H9 (cell line): ENCODE results near the gene TSHB. TPM values are rescaled to one million over a fixed set of nuclear protein-coding genes. Genes with fewer than 3 reads are reported as not detected.

Experiments
- DNase-seq: peaks from one replicate; pipeline ENCODE4 v3.0.0-alpha.2; 2017
- H2AFZ ChIP-seq: one replicate; pipeline ENCODE4 v1.6.1; 2013; ENCODE audit warnings: mild to moderate bottlenecking, low read length, control low read depth, moderate library complexity
- H2AK5ac ChIP-seq: 2 replicates; pipeline ENCODE4 v1.6.1; 2013; ENCODE audit warnings: low read length, control low read depth, mixed read lengths; ENCODE audit not compliant: insufficient read length
- H2BK120ac ChIP-seq: one replicate; pipeline ENCODE4 v1.6.1; 2013; ENCODE audit warnings: low read depth, mild to moderate bottlenecking, low read length, control low read depth, inconsistent platforms; ENCODE audit not compliant: poor library complexity, severe bottlenecking
- H2BK12ac ChIP-seq: 2 replicates; pipeline ENCODE4 v1.6.1; 2013; ENCODE audit warnings: low read length, control low read depth, mixed read lengths, low read depth; ENCODE audit not compliant: insufficient read length
- H2BK15ac ChIP-seq: 2 replicates; pipeline ENCODE4 v1.6.1; 2013; ENCODE audit warnings: low read depth, low read length, control low read depth
- H2BK20ac ChIP-seq: one replicate; pipeline ENCODE4 v1.6.1; 2013; ENCODE audit warnings: low read depth, mild to moderate bottlenecking, low read length, control low read depth, inconsistent platforms; ENCODE audit not compliant: poor library complexity, severe bottlenecking
- H2BK5ac ChIP-seq: 2 replicates; pipeline ENCODE4 v1.6.1; 2013; ENCODE audit warnings: low read length, control low read depth, mixed read lengths; ENCODE audit not compliant: insufficient read length
- H3K14ac ChIP-seq: 2 replicates; pipeline ENCODE4 v1.6.1; 2013; ENCODE audit warnings: low read length, control low read depth; ENCODE audit not compliant: insufficient read depth
- H3K18ac ChIP-seq: 2 replicates; pipeline ENCODE4 v1.6.1; 2013; ENCODE audit warnings: low read depth, mild to moderate bottlenecking, mixed read lengths, low read length, control low read depth; ENCODE audit not compliant: insufficient read length
- H3K23ac ChIP-seq: 2 replicates; pipeline ENCODE4 v1.6.1; 2013; ENCODE audit warnings: low read length, control low read depth, mixed read lengths, low read depth; ENCODE audit not compliant: insufficient read length
- H3K23me2 ChIP-seq: 2 replicates; pipeline ENCODE4 v1.6.1; 2013; ENCODE audit warnings: low read depth, mild to moderate bottlenecking, mixed read lengths, low read length, control low read depth; ENCODE audit not compliant: insufficient read length, poor library complexity, severe bottlenecking
- H3K27ac ChIP-seq: 2 replicates; pipeline ENCODE4 v1.5.1; 2013; ENCODE audit warnings: low read length, control low read depth, mixed read lengths, low read depth; ENCODE audit not compliant: insufficient read length
- H3K27me3 ChIP-seq: 2 replicates; pipeline ENCODE4 v1.6.1; 2013; ENCODE audit warnings: low read length, control low read depth, inconsistent platforms; ENCODE audit not compliant: insufficient read depth
- H3K4ac ChIP-seq: 2 replicates; pipeline ENCODE4 v1.6.1; 2013; ENCODE audit warnings: low read depth, mild to moderate bottlenecking, control low read depth, inconsistent platforms, low read length, moderate library complexity
- H3K4me1 ChIP-seq: 2 replicates; pipeline ENCODE4 v1.6.1; 2013; ENCODE audit warnings: low read length, control low read depth, inconsistent platforms; ENCODE audit not compliant: insufficient read depth
- H3K4me2 ChIP-seq: 2 replicates; pipeline ENCODE4 v1.6.1; 2013; ENCODE audit warnings: low read length, control low read depth, mixed read lengths; ENCODE audit not compliant: insufficient read length, insufficient read depth
- H3K56ac ChIP-seq: 2 replicates; pipeline ENCODE4 v1.6.1; 2013; ENCODE audit warnings: low read depth, mild to moderate bottlenecking, mixed read lengths, low read length, control low read depth; ENCODE audit not compliant: insufficient read length
- H3K79me1 ChIP-seq: 2 replicates; pipeline ENCODE4 v1.6.1; 2013; ENCODE audit warnings: low read depth, mild to moderate bottlenecking, moderate library complexity, low read length, control low read depth, inconsistent platforms; ENCODE audit not compliant: insufficient read depth, poor library complexity, severe bottlenecking
- H3K79me2 ChIP-seq: 2 replicates; pipeline ENCODE4 v1.6.1; 2013; ENCODE audit warnings: low read length, control low read depth, inconsistent platforms; ENCODE audit not compliant: insufficient read depth
- H3K9ac ChIP-seq: 2 replicates; pipeline ENCODE4 v1.6.1; 2013; ENCODE audit warnings: low read length, control low read depth, mixed read lengths; ENCODE audit not compliant: insufficient read length; ENCODE audit errors: extremely low read depth
- H3K9me3 ChIP-seq: one replicate; pipeline ENCODE4 v1.6.1; 2013; ENCODE audit warnings: low read depth, low read length, inconsistent platforms; ENCODE audit not compliant: control insufficient read depth
- H3T11ph ChIP-seq: one replicate; pipeline ENCODE4 v1.6.1; 2013; ENCODE audit warnings: mild to moderate bottlenecking, low read length, control low read depth, inconsistent platforms
- H4K20me1 ChIP-seq: one replicate; pipeline ENCODE4 v1.6.1; 2013; ENCODE audit not compliant: control insufficient read depth, insufficient read length, insufficient read depth
- H4K5ac ChIP-seq: 2 replicates; pipeline ENCODE4 v1.6.1; 2013; ENCODE audit warnings: low read depth, mild to moderate bottlenecking, mixed read lengths, low read length, control low read depth; ENCODE audit not compliant: insufficient read length
- H4K8ac ChIP-seq: replicated peaks from 2 replicates; pipeline ENCODE4 v1.6.1; 2013; ENCODE audit warnings: low read length, control low read depth, mixed read lengths, low read depth; ENCODE audit not compliant: insufficient read length
- H4K91ac ChIP-seq: 2 replicates; pipeline ENCODE4 v1.6.1; 2013; ENCODE audit warnings: low read depth, mild to moderate bottlenecking, moderate library complexity, mixed read lengths, low read length, control low read depth; ENCODE audit not compliant: insufficient read length
- H3K27ac Mint-ChIP-seq, 3 experiments: 2 replicates in 2 of 3; 3 replicates in 1 of 3; pipeline ENCODE4 v1.8.0; 2020 to 2021; ENCODE audit warnings: mixed read lengths in 3 of 3, mild to moderate bottlenecking in 1 of 3, moderate library complexity in 1 of 3
- H3K27me3 Mint-ChIP-seq: 2 replicates; pipeline ENCODE4 v1.8.0; 2021; ENCODE audit warnings: low read depth, mild to moderate bottlenecking, moderate library complexity, mixed read lengths
- H3K36me3 Mint-ChIP-seq, 3 experiments: 2 replicates in 2 of 3; 3 replicates in 1 of 3; pipeline ENCODE4 v1.8.0; 2020 to 2021; ENCODE audit warnings: low read depth in 3 of 3, mixed read lengths in 3 of 3; ENCODE audit not compliant: insufficient read depth in 1 of 3
- H3K4me1 Mint-ChIP-seq, 2 experiments: 2 replicates each; pipeline ENCODE4 v1.8.0; 2020; ENCODE audit warnings: mixed read lengths in 2 of 2
- H3K4me3 Mint-ChIP-seq, 2 experiments: 2 replicates in 1 of 2; 3 replicates in 1 of 2; pipeline ENCODE4 v1.8.0; 2020 to 2021; ENCODE audit warnings: mild to moderate bottlenecking in 2 of 2, mixed read lengths in 2 of 2, moderate library complexity in 1 of 2
- H3K9me3 Mint-ChIP-seq, 2 experiments: 2 replicates in 1 of 2; 3 replicates in 1 of 2; pipeline ENCODE4 v1.8.0; 2020; ENCODE audit warnings: mild to moderate bottlenecking in 2 of 2, mixed read lengths in 2 of 2, moderate library complexity in 1 of 2
- CTCF ChIP-seq: fragments of 200-600 bp; sonication (generic); conservative IDR thresholded peaks from 3 replicates; pipeline ENCODE4 v1.8.0; 2021; ENCODE audit warnings: antibody characterized with exemption, mild to moderate bottlenecking
- WGBS: extraction: QIAGEN DNeasy Blood & Tissue Kit; methylation state at CpG from one replicate; pipeline ENCODE4 v1.1.7; 2013; ENCODE audit warnings: missing lambda C conversion rate, low lambda C conversion rate, mixed read lengths; ENCODE audit not compliant: insufficient read length; ENCODE audit errors: extremely low coverage; 5-methylcytosine and 5-hydroxymethylcytosine counted together
- total RNA-seq: library from RNA; stranded (reverse); gene quantifications from 2 replicates; pipeline ENCODE4 v1.2.1, GENCODE V29; 2021

The TSHB gene
- total RNA-seq, 1 experiment from 2014 or later: not detected

GRCh38 chr1:115056395-115056798 is 26.8 kb downstream of the TSHB start:
- Histone ChIP-seq H3K23ac (no peak overlapping the region), H3K79me2 (no peaks in the 10 kb centered on the region), H2BK12ac (peak overlapping the region; percentile 59), H3K9me3 (no peaks in the 10 kb centered on the region), H4K8ac (no peak overlapping the region), H3K27me3 (no peaks in the 10 kb centered on the region), H2BK120ac (peak overlapping the region; percentile 44), H3K4ac (no peak overlapping the region), H3K18ac (peak overlapping the region; percentile 78), H2AK5ac (no peak overlapping the region), H3K4me1 (peaks cover 6% of the 10 kb centered on the region), H4K91ac (no peak overlapping the region), H3K4me2 (peak overlapping the region; percentile 35), H3K14ac (peak overlapping the region; percentile 57; the same call in 1 of the 2 replicates), H3K79me1 (no peaks in the 10 kb centered on the region), H2BK15ac (no peak overlapping the region), H2AFZ (no peak overlapping the region), H3K56ac (no peak overlapping the region), H2BK20ac (no peak overlapping the region), H2BK5ac (no peak overlapping the region), H3K23me2 (no peaks in the 10 kb centered on the region), H3K9ac (no peak overlapping the region), H3T11ph (no peak overlapping the region), H4K5ac (peak overlapping the region; percentile 36), H3K27ac (no peak overlapping the region), H4K20me1 (no peaks in the 10 kb centered on the region)
- no peaks in the 10 kb centered on the region for H3K27me3 Mint-ChIP-seq
- H3K4me1 Mint-ChIP-seq: no peaks in the 10 kb centered on the region; a peak in 1 of 4 replicates
- peak; percentile 43 for DNase-seq
- no peaks in the 10 kb centered on the region for H3K36me3 Mint-ChIP-seq
- no peaks in the 10 kb centered on the region for H3K9me3 Mint-ChIP-seq
- no peak for TF ChIP-seq CTCF
- no peak overlapping the region for H3K4me3 Mint-ChIP-seq
- WGBS: no CpG with 5 or more reads among the region's 9 CpGs
- no peak overlapping the region for H3K27ac Mint-ChIP-seq
